ENCODE measurements around the gene MBOAT1.
"Not testable (repeated sequence)": the region's sequence is repeated elsewhere in the genome, so short reads cannot be mapped to it uniquely, and the experiment has no call there.

- TF ChIP-seq POLR2AphosphoS5 (IDR thresholded peaks at IDR 0.05; ENCODE audit: low read depth, low read length); JUNB (CRISPR knock-in tag; IDR thresholded peaks at IDR 0.05; ENCODE audit: borderline replicate concordance); ZNF749 (CRISPR knock-in tag; IDR thresholded peaks at IDR 0.05; ENCODE audit: borderline replicate concordance); RXRB (CRISPR knock-in tag; IDR thresholded peaks at IDR 0.05; ENCODE audit: borderline replicate concordance); REST (IDR thresholded peaks at IDR 0.05; ENCODE audit: borderline replicate concordance in 1 of 2, low read depth in 1 of 2, low read length in 2 of 2); BRCA1 (CRISPR knock-in tag; IDR thresholded peaks at IDR 0.05); ZNF792 (CRISPR knock-in tag; IDR thresholded peaks at IDR 0.05); ZNF225 (CRISPR knock-in tag; IDR thresholded peaks at IDR 0.05): not testable (repeated sequence)
These were observed 65.4 kb downstream of the MBOAT1 start for GRCh38 chr6:20146831-20147230.

Measured in HepG2 (cell line).